Caco-2 (cell line): ENCODE measurements around the gene GDAP2. TPM values are rescaled to one million over a fixed set of nuclear protein-coding genes. Genes with fewer than 3 reads are reported as not detected.

ENCODE experiments used
- BruUV-seq: library from RNA; stranded (reverse); fragments of 400-500 nt; replicated peaks from 2 replicates; lab custom pipeline; 2021; lab: Mats Ljungman, UMichigan
- CTCF ChIA-PET: fragments of 300-600 bp; sonication (Branson Sonifier 250); formaldehyde crosslinking; loops from one replicate; lab custom pipeline; 2022; ENCODE audit warnings: antibody characterized with exemption; lab: Charles Lee
- POLR2A ChIA-PET: fragments of 300-600 bp; sonication (Branson Sonifier 250); formaldehyde crosslinking; loops from one replicate; lab custom pipeline; 2022; ENCODE audit warnings: antibody characterized with exemption; lab: Charles Lee
- DNase-seq, 2 experiments: peaks; one replicate each; pipeline versions ENCODE4 v3.0.0 to v3.0.0-alpha.2; 2020 to 2022
- H3K27me3 ChIP-seq: replicated peaks from 2 replicates; pipeline ENCODE4 v1.6.0; 2011; ENCODE audit warnings: low read length; ENCODE audit not compliant: control insufficient read depth, insufficient read depth
- H3K36me3 ChIP-seq: 2 replicates; pipeline ENCODE4 v1.5.1; 2011; ENCODE audit warnings: low read length; ENCODE audit not compliant: control insufficient read depth, insufficient read depth
- H3K4me1 ChIP-seq: fragments of 250-450 bp; sonication (Bioruptor Pico); 2 replicates; pipeline ENCODE4 v1.5.1; 2020; ENCODE audit warnings: mild to moderate bottlenecking
- H3K4me3 ChIP-seq: 2 replicates; pipeline ENCODE4 v1.5.1; 2011; ENCODE audit warnings: low read depth, mild to moderate bottlenecking, control low read depth, low read length
- H3K9me3 ChIP-seq: fragments of 250-450 bp; sonication (Bioruptor Pico); 2 replicates; pipeline ENCODE4 v1.5.1; 2020; ENCODE audit warnings: mild to moderate bottlenecking, moderate library complexity
- H3K27ac Mint-ChIP-seq: one replicate; pipeline ENCODE4 v1.8.0; 2022; ENCODE audit warnings: mixed read lengths; ENCODE audit not compliant: unreplicated experiment
- H3K27me3 Mint-ChIP-seq: one replicate; pipeline ENCODE4 v1.8.0; 2022; ENCODE audit warnings: mixed read lengths; ENCODE audit not compliant: insufficient read depth, unreplicated experiment
- H3K36me3 Mint-ChIP-seq: one replicate; pipeline ENCODE4 v1.8.0; 2022; ENCODE audit warnings: mild to moderate bottlenecking, mixed read lengths; ENCODE audit not compliant: insufficient read depth, unreplicated experiment
- H3K4me1 Mint-ChIP-seq: one replicate; pipeline ENCODE4 v1.8.0; 2022; ENCODE audit warnings: low read depth, mixed read lengths; ENCODE audit not compliant: unreplicated experiment
- H3K4me3 Mint-ChIP-seq: one replicate; pipeline ENCODE4 v1.8.0; 2022; ENCODE audit warnings: mild to moderate bottlenecking, moderate library complexity, mixed read lengths; ENCODE audit not compliant: unreplicated experiment
- H3K9me3 Mint-ChIP-seq: one replicate; pipeline ENCODE4 v1.8.0; 2022; ENCODE audit warnings: mixed read lengths; ENCODE audit not compliant: unreplicated experiment
- CTCF ChIP-seq, 2 experiments: fragments of 200-600 bp in 1 of 2; IDR thresholded peaks; 1 replicate in 1 of 2; 2 replicates in 1 of 2; pipeline versions ENCODE4 v1.5.1 to v1.8.0; 2011 to 2022; ENCODE audit warnings: antibody characterized with exemption in 1 of 2, control low read depth in 1 of 2, inconsistent platforms in 1 of 2, low read depth in 1 of 2, low read length in 1 of 2, mild to moderate bottlenecking in 1 of 2, moderate library complexity in 1 of 2; ENCODE audit not compliant: insufficient read depth in 1 of 2, severe bottlenecking in 1 of 2, unreplicated experiment in 1 of 2
- intact Hi-C: fragments of 100-400 bp; cut with micrococcal nuclease; formaldehyde crosslinking; loops from one replicate; pipeline ENCODE4 v1.10.0; 2022; ENCODE audit not compliant: unreplicated experiment
- total RNA-seq: library from RNA; stranded (reverse); gene quantifications from 2 replicates; pipeline ENCODE4 v1.2.3, GENCODE V29; 2022

GDAP2 gene
- total RNA-seq, 1 experiment from 2014 or later: 16.4 TPM

DNA sequence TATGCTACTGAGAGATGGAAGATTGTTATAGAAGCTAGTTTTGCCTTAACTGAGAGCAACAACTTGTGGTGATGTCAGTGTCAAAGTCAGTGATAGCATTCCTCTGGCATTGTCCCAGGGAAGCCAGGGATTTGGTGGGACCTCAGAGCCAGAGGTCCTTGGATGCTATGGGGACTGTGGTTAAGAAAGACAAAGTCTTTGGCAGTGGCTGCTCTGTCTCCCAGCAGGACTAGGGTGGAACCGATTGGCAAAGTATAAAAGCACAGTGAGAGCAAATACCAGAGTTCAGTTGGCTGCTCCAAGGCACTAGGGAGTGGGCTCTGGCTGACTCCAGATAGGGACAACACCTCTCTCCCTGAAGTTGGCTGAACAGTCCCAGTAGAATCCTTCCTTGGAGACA is 104.8 kb downstream of the GDAP2 start:
- H3K4me1 Mint-ChIP-seq: no peaks in the 10 kb centered on the region
- no peaks in the 10 kb centered on the region for H3K27me3 Mint-ChIP-seq
- no peak overlapping the region for H3K4me3 ChIP-seq
- no peaks in the 10 kb centered on the region for H3K36me3 ChIP-seq
- no peaks in the 10 kb centered on the region for H3K4me1 ChIP-seq
- H3K9me3 Mint-ChIP-seq: no peaks in the 10 kb centered on the region
- no peak overlapping the region for H3K27ac Mint-ChIP-seq
- intact Hi-C loops: no loop called here
- ChIA-PET POLR2A (no interaction called here), CTCF (no interaction called here)
- H3K27me3 ChIP-seq: no peaks in the 10 kb centered on the region
- H3K36me3 Mint-ChIP-seq: no peaks in the 10 kb centered on the region
- DNase-seq: no peak
- no peaks in the 10 kb centered on the region for H3K9me3 ChIP-seq
- TF ChIP-seq CTCF (IDR thresholded peaks at IDR 0.05; ENCODE audit: insufficient read depth in 1 of 2, low read depth in 1 of 2, low read length in 1 of 2, severe bottlenecking in 1 of 2, unreplicated experiment in 1 of 2): no peak
- H3K4me3 Mint-ChIP-seq: no peak overlapping the region
- no TSS peak for BruUV-seq

DNA sequence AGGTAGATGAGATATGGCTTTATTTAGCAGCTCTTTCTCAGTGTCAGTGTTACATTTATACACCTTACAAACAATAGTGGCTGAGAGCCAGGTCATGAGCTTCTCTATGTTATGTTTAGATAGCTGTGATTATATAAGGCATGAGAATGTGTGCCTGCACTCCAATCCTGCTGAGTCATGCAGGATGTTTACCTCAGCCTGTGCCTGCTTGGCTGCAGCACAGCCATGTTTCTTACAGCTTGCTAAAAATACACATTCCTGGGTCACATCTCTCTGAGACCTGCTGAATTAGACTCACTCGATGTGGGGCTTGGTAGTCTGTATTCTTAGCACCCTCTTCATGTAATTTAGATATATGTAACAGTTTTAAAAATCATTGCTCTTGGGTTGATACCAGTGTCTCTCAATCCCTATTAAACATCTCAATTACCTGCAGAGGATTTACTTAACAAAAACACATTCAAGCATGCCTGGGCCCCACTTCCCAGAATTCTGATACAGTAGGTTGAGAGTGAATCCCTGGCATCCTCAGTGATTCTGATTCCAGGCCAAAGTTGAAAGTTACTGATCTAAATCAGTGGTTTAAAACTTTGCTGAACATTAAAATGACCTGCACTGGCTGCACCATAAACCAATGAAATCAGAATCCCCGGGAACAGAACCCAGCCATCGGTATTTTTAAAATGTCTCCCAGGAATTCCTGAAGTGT is 107.5 kb downstream of the GDAP2 start:
- Histone ChIP-seq H3K36me3 (no peaks in the 10 kb centered on the region), H3K9me3 (no peaks in the 10 kb centered on the region), H3K4me3 (no peak overlapping the region), H3K4me1 (no peaks in the 10 kb centered on the region), H3K27me3 (no peaks in the 10 kb centered on the region)
- CTCF ChIA-PET: no interaction called here
- intact Hi-C loops: no loop called here
- POLR2A ChIA-PET: no interaction called here
- no peaks in the 10 kb centered on the region for H3K36me3 Mint-ChIP-seq
- H3K4me3 Mint-ChIP-seq: no peak overlapping the region
- no peaks in the 10 kb centered on the region for H3K4me1 Mint-ChIP-seq
- H3K9me3 Mint-ChIP-seq: no peaks in the 10 kb centered on the region
- no TSS peak for BruUV-seq
- TF ChIP-seq CTCF (IDR thresholded peaks at IDR 0.05; ENCODE audit: insufficient read depth in 1 of 2, low read depth in 1 of 2, low read length in 1 of 2, severe bottlenecking in 1 of 2, unreplicated experiment in 1 of 2): no peak
- H3K27ac Mint-ChIP-seq: no peak overlapping the region
- DNase-seq: no peak
- no peaks in the 10 kb centered on the region for H3K27me3 Mint-ChIP-seq

- POLR2A ChIA-PET: no interaction called here
Measured at GRCh38 chr1:117821382-117821755, 108.1 kb downstream of the GDAP2 start.

More at GRCh38 chr1:117821382-117821755, 108.1 kb downstream of the GDAP2 start:
- Mint-ChIP-seq H3K36me3 (no peaks in the 10 kb centered on the region), H3K27me3 (no peaks in the 10 kb centered on the region), H3K9me3 (no peaks in the 10 kb centered on the region), H3K4me1 (no peaks in the 10 kb centered on the region), H3K4me3 (no peak overlapping the region), H3K27ac (no peak overlapping the region)
- intact Hi-C loops: no loop called here
- no peaks in the 10 kb centered on the region for H3K4me1 ChIP-seq
- BruUV-seq: no TSS peak
- no peak for TF ChIP-seq CTCF (IDR thresholded peaks at IDR 0.05; ENCODE audit: insufficient read depth in 1 of 2, low read depth in 1 of 2, low read length in 1 of 2, severe bottlenecking in 1 of 2, unreplicated experiment in 1 of 2)
- no peak overlapping the region for H3K4me3 ChIP-seq
- no peaks in the 10 kb centered on the region for H3K36me3 ChIP-seq
- DNase-seq: no peak
- no peaks in the 10 kb centered on the region for H3K27me3 ChIP-seq
- H3K9me3 ChIP-seq: no peaks in the 10 kb centered on the region
- CTCF ChIA-PET: no interaction called here
